Hematopoietic multipotent progenitor cell treated with erythropoietin and hydrocortisone succinate and interleukin-3 and kit ligand, for 6 days (in vitro differentiated cells): ENCODE measurements around the gene RHBDF1.
"Not testable (repeated sequence)": the region's sequence is repeated elsewhere in the genome, so short reads cannot be mapped to it uniquely, and the experiment has no call there.

ENCODE experiments used
- DNase-seq: peaks from one replicate; pipeline ENCODE4 v3.0.0-alpha.2; 2015

The RHBDF1 gene

GRCh38 chr16:33877-34647 lies 38.4 kb downstream of the RHBDF1 start:
- DNase-seq, result no peak

- DNase-seq, result not testable (repeated sequence)
These were observed 39.1 kb downstream of the RHBDF1 start for GRCh38 chr16:33154-33876.

GRCh38 chr16:30627-31026 lies 41.8 kb downstream of the RHBDF1 start:
- not testable (repeated sequence) for DNase-seq

GRCh38 chr16:25926-26348 lies 46.5 kb downstream of the RHBDF1 start:
- not testable (repeated sequence) for DNase-seq

- DNase-seq, result not testable (repeated sequence)
These were observed 48.3 kb downstream of the RHBDF1 start for GRCh38 chr16:24151-24550.

- not testable (repeated sequence) for DNase-seq
These were observed 51.5 kb downstream of the RHBDF1 start for GRCh38 chr16:20886-21285.

GRCh38 chr16:17062-17765 lies 55.2 kb downstream of the RHBDF1 start:
- not testable (repeated sequence) for DNase-seq

GRCh38 chr16:10772-11171 lies 61.7 kb downstream of the RHBDF1 start:
- DNase-seq, result not testable (repeated sequence)

GRCh38 chr16:9903-10665 lies 62.3 kb downstream of the RHBDF1 start:
- no peak for DNase-seq
